COLO668 (cell line): ENCODE data around the gene SCAMP1.

Source experiments
- DNase-seq: peaks from one replicate; lab custom pipeline; 2025; ENCODE audit not compliant: unreplicated experiment; lab: John Stamatoyannopoulos, UW

The SCAMP1 gene

GRCh38 chr5:78492224-78492623 is 131.8 kb downstream of the SCAMP1 start:
- DNase-seq = no peak

DNA sequence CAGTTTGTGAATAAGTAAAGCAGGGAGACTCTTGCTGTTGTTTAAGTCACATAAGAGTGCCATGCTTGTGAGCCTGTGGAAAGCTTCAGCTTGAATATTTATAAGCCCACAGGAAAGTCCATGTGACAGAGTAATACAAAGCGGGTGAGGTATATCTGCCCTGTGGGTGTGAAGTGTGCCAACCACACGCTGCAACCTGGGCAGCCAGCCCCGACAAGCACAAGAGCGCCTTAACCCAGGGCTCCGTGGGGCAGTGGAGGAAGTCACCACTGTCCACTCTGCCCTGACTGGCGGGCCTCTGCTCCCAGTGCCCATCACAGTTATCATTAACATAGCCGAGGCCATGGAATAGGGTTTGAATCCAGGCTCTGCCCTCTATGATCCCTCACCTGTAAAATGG is 132.2 kb downstream of the SCAMP1 start:
- no peak for DNase-seq

DNA sequence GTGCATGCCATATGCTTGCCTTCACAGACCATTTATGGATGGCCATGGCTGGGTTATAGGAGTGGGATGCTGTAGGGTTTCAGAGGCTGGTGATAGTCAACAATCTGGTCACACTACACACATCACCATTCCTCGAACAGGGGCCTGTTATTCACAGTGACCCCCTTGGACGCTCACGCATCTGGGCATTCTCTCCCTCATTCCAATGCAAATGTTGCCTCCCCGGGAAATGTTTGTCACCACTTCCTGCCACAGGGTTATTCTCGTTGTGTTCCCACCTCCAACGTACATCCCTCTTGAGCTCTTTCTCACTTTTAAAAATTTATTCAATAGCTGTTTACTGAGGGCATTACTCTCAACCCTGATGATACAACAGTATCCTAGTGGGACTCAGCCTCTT is 135.4 kb downstream of the SCAMP1 start:
- no peak for DNase-seq

DNA sequence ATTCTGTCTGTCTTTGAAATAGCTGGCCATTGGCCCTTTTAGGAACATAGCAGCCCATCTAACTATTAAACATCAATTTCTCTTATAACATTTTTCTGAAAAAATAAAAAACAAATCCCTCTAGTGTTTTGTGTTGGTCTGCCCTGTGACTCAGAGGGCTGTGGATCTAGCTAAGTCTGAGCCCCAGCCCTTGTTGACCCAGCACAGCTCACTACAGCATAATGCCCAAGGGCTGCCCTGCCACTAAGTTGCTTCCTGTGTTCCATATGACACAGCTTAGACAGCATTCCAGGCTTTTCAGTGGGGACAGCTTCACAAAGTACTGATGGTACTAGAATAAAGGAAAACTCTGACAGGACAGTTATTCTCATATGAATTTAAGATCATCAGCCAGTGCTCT is 136.0 kb downstream of the SCAMP1 start:
- no peak for DNase-seq

- peak; percentile 10 for DNase-seq
Observed at GRCh38 chr5:78497573-78498533, 137.4 kb downstream of the SCAMP1 start.

DNA sequence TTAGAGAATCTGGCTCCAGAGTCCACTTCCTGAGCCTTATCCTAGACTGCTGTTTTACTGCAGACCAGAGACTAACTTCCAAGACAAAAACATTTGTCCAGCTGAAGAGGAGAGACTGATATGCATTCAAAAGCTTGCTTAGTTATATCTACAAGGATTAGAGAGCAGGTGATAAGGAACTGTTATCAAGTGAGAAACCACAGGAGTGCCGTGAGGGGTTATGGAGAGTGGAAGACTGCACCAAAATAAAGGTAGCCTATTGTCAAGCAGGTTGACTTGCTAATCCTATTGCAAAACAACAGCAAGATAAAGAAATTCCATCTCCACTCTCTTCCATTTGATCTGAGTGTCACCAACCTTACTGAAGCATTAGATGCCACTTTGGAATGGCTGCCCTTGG is 139.1 kb downstream of the SCAMP1 start:
- no peak for DNase-seq

- no peak for DNase-seq
Observed at GRCh38 chr5:78500028-78500427, 139.6 kb downstream of the SCAMP1 start.

- DNase-seq = no peak
Observed at GRCh38 chr5:78500871-78501270, 140.5 kb downstream of the SCAMP1 start.

DNA sequence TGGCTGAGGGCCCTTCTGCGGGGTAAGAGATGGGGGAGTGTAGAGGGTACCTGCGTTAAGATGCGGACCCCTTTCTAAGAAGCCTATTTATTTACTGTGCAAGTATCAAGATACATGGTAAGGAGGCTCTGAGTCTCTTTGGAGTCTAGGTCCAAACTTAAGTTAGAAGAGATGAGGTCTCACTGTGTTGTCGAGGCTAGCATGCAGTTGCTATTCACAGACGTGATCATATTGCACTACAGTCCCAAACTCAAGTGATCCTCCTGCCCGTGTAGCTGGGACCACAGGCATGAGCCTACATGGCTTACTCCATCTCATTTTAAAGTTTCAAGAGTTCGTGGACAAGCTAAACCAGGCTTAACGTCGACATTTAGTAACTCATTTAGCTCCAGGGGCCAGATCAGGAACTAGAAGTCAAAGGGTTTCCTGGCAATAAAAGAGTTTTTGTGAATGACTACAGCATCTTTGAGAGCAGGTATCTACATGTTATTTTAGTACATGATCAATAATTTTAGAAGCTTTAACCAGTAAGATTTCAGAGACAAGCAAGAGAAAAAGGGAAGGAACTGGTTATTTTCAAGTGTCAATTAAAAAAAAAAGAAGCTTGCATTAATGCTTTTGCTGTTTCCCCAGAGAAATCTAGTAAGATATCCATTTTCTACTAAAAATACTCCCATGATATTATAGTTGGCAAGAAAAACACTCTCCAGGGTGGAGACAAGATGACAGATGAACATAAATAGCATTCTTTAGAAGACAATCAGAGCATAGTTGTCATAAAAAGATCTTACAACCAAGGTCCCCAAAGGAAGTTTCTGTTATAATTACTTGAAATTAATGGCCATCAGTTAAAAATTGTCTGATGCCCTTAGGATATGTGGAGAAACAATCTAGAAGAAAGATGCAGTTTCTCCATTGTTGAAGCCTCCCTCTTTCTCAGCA is 141.3 kb downstream of the SCAMP1 start:
- no peak for DNase-seq

DNA sequence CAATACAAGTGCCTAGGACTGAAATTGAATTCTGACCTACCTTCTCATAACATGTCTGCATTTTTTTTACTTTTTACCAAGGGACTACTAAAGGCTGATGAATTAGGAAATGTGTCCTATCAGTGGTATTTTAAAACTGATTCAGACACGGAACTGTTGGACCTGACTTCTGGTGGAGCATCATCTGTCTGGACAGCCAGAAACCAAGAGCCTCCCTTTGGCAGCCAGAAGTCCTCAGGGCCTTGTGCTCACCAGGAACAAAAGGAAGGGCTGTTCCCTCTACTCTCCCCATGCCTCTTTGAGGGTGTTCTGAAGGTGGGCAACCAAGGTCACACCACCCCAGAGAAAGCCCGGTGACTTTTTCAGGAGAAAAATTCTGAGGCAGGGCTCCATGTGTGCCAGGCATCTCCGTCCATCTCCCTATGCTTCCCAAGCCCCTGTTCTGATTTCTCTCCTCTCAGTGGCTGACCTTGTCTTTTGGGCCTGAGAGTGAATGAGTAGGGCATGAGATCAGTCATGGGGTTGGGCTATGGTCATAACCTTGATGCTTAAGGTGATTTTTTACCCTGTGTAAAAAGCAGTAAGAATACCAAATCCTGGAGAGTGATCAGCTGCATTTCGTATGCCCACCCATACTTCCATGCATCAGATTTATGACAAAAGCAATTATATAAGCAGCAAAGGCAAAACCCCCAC is 143.7 kb downstream of the SCAMP1 start:
- DNase-seq = no peak

DNA sequence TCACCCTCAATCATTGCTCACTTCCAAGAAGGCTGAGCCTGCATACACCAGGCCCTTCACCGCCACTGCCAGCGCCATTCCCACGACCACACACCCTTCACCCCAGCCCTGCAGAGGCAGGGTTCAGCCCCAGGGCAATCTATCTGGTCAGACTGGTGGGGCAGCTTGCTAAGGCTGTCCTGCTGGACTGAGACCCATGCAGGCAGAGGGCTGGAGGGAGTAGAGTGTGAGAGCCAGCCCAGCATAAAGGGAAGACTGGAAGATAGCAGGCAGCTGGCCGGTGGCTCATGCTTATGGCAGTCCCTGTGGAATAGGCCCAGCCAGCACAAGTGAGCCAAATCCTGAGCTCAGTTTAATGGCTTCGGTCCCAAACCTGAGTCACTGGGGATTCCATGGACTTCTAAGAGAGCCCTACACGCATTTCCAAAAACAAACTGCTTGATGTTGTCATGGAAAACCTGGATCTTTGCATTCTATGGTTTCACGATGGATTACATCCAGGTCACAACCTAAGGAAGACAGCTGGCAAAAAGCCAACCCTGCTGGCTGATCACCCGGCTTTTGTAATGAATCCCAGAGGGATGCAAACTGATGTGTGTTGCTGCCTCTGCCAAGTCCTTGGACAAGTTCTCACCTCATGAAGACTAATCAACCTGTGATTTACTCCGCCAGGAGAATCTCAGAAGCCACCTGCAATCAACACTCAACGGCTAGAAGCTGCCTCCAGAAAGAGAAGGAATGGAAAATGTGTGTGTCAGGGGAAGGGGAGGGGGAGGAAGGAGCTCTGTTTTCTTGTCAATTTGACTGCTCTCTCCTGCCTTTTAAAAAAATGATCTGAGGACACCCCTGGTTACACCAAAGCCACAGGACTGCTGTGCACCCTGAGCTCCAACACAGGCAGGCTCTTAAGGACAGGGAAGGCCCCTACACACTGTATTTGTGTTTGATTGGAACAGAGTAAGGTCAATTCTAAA is 144.6 kb downstream of the SCAMP1 start:
- DNase-seq = peak; percentile 35

DNA sequence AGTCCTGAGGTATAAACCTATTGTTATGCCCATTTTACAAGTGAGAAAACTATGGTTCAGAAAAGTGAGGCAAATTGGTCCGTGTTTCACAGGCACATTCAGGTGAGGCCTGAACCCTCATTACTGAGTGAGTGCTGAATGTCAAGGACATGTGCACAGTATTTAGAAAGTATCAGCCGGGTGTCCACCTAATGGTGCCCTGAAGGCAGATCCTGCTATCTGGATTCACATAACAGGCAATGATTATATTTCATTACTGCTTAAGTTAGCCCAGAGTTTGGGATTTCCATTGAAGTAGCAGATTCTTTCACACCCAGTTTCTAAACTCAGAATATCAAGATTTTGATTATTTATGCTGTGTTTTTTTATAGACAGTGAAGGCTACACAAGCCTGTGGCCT is 145.4 kb downstream of the SCAMP1 start:
- no peak for DNase-seq

- no peak for DNase-seq
Observed at GRCh38 chr5:78506261-78507024, 146.0 kb downstream of the SCAMP1 start.

DNA sequence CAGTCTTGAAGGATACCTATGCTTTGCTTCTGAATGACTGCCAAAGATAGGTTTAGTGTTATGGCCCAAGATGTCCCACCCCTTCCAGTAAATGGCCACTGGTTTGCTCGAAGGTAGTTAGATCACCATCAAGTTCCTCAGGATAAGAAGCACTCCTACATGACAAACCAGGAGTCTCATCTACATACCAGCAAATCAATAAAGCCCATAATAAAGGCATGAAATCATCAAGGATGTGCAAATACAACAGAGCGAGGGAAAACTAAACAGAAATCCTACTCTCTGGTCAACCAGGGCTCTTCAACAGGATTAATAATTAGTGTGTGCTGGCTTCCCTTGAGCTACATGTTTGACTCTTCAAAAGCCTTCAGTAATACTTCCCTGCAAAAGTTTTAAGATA is 147.1 kb downstream of the SCAMP1 start:
- no peak for DNase-seq

DNA sequence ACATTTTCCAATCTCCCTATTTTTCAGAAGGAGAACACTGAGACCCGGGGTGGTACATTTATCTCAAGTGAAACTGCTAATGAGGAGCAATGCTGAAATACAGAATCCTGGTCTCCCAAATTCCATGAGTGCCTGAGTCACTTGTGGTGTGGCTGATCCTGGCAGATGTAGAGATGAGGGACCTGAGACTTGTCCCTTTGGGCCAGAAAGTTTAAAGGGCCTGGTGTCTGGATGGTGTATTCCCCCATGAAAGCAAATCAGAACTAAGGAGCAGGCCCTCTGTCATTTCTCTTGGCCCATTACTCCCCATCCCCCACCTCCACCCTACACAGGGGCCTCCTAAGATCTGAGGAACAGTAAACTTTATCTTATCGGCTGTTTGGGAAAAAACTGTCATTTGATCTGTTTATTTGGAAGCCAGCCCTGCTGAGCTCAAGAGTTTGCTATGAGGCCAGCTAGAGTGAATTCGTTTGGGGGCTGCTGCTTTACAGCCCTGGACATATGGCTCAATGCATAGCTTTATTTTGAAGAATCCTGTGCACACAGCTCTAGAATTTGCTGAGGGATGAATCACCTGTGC is 147.9 kb downstream of the SCAMP1 start:
- DNase-seq = no peak

DNA sequence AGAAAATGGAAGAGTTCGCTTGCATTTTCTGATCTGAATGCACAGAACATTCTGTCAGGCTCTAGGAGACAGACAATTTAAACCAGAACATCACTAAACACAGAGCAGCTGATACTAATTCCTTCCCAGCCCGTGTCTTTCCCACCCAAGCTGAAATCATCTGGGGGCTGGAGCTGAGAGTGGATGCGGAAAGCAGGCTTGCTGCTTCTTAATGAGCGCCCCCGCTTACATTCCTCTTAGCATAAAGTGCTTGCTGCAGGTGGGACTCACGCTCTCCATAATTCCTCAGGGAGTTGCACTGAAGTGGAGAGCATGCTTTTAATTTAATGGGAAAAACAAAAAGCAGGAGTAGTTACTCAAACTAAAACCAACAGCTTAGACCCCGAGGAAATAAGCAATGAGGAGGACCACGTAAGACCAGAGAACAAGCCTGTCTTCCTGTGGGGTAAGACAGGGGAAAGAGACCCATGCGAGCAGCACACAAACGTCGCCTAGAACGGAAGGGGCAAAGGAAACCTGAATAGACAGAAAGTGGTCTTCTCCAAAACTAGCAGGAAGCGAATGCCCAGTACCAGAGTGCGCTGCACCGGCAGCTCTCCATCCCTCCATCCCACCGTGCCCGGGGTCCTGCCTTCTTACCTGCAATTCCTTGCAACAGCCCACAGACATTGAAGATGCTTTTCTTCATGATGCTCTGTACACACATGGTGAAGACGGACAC is 148.9 kb downstream of the SCAMP1 start:
- DNase-seq = no peak

DNA sequence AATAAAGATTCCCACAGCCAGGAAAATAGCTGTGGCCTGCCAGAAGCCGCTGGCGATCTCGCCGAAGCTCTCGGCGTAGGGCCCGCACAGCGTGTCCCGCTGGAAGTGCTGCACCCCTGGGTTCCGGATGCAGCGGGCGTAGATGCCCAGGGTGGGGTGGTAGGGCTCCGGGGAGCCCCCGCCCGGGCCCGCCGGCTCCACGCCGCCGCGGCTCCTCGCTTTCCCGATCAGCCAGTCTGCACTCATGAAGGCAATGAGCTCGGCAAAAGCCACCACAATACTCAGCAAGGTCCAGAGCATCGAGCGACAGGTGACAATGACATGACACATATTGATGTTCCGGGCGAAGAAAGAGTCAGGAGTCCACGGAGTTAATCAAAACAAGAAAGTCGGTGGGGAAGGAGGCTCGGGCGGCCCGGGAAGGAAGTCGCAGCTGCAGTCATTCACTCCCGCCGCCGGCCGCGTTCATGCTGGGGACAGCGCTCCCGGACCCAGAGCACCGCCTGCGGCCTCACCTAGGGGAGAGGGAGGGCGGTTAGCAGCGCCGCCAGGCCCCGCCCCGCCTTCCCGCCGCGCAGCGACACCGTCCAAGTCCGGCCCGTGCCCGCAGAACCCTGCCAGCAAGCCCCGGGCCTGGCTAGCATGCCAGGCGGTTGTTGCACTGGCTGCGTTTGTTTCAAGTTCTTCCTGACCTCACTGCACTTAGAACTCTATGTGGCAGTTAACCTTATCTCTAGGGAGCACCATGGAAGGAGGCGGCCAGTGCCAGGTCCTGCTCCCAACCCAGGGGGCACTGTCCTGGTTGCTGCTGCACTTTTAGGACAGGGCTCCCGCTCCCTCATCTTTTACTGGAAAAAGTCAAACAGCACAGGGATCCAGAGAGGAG is 149.7 kb downstream of the SCAMP1 start:
- DNase-seq = peak; percentile 74
